ENCODE data around the gene PKDREJ. TPM values are rescaled to one million over a fixed set of nuclear protein-coding genes. Genes with fewer than 3 reads are reported as not detected.
"Not testable (repeated sequence)": the region's sequence is repeated elsewhere in the genome, so short reads cannot be mapped to it uniquely, and the experiment has no call there.

Gene PKDREJ, protein sequence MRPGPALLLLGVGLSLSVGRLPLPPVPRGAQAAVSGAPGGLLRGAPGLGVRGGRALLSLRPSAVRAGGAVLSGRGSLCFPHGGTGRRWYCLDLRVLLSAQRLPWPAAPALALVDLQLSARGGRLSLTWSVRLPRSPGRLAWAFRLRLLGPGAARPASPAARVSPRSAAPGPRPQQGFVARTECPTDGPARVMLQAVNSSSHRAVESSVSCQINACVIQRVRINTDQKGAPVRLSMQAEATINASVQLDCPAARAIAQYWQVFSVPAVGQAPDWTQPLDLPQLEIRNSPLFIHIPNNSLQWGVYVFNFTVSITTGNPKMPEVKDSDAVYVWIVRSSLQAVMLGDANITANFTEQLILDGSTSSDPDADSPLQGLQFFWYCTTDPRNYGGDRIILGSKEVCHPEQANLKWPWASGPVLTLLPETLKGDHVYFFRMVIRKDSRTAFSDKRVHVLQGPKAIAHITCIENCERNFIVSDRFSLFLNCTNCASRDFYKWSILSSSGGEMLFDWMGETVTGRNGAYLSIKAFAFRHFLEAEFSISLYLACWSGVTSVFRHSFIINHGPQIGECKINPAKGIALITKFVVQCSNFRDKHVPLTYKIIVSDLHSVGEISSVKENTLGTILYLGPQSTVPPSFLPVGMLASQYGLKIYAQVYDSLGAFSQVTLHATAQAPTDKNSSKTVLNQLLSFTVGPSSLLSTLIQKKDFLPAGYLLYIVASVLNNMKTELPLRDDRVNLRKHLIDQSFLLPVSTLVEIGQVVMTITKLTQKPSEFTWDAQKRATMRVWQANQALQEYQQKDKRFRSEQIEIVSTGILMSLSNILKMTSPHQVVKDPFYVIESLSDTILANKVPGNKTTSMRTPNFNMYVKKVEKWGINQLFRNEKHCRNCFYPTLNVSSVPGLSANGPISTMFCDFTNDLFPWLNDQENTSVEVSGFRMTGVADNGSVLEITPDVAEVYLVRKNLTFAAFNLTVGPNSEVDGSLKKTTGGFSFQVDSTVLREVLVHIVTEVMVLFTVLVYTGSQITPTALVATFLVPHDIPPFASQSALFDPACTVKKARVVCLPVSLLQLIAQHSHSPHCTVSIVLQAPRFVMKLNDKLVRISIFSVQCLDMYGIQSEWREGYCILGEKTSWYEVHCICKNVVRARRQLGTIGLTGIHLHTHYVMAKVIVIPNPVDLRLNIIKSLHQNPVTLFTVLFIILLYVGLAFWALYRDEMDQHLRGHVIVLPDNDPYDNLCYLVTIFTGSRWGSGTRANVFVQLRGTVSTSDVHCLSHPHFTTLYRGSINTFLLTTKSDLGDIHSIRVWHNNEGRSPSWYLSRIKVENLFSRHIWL (N-terminal part only)
- not detected for total RNA-seq

DNA sequence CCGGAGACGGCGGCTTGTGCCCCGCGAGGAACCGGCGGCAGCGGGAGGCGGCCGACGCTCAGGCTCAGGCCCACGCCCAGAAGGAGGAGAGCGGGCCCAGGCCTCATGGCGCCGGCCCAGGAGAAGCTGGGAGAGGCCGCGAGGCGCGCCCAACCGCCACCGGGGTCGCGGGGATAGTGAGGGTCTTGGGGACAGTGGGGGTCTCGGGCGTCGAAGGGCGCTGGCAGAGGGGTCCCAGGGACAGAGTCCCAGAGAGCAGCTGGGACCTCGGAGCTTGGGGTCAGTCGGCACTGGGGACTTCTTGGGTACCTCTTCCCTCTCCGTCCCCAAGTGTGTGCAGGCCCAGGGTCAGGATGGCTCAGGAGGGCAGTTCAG lies at the start of gene PKDREJ:
Gene PKDREJ, minus strand, starts transcription at position 128 of the 375 bp plus-strand sequence. Its CDS starts 21 bp downstream, at position 107.
- Mint-ChIP-seq H3K4me3 (peak within 1 kb of the TSS; percentile 60), H3K9me3 (peaks cover 7% of the 10 kb centered on the region), H3K4me1 (peaks cover 6% of the 10 kb centered on the region), H3K36me3 (peaks cover 4% of the 10 kb centered on the region), H3K27me3 (peaks cover 79% of the 10 kb centered on the region), H3K27ac (no peak within 1 kb of the TSS)
- no peak for DNase-seq

DNA sequence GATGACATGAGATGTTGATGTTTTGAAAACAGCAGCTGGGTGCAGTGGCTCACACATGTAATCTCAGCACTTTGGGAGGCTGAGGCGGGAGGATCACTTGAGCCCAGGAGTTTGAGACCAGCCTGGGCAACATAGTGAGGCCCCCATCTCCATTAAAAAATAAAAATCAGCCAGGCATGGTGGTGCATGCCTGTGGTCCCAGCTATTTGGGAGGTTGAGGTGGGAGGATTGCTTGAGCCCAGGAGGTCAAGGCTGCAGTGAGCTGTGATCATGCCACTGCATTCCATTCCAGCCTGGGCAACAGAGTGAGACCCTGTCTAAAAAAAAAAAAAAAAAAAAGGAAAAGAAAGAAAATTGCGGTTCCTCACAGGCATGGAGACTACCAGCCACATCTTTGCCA lies 49.7 kb upstream of the PKDREJ start:
- peaks cover 24% of the 10 kb centered on the region for H3K36me3 Mint-ChIP-seq
- not testable (repeated sequence) for H3K4me1 Mint-ChIP-seq, DNase-seq, H3K27me3 Mint-ChIP-seq, H3K27ac Mint-ChIP-seq, H3K9me3 Mint-ChIP-seq, H3K4me3 Mint-ChIP-seq

DNA sequence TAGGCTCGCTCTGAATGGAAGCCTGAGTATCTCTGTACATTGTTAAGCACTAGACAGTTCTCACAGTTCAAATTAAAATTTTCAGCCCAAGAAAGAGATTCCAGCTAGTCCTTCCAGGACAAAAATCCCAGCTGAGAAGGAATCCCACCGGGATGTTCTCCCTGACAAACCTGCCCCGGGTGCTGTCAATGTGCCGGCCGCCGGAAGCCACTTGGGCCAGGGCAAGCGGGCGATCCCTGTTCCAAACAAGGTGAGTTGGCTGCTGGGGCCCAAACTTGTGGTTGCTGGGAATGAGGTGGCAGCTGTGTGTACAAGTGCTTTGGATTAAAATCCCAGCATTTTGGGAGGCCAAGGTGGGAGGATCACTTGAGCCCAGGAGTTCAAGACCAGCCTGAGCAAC lies 48.9 kb upstream of the PKDREJ start:
- no peaks in the 10 kb centered on the region for H3K4me1 Mint-ChIP-seq
- no peaks in the 10 kb centered on the region for H3K9me3 Mint-ChIP-seq
- H3K4me3 Mint-ChIP-seq: no peak overlapping the region
- no peak overlapping the region for H3K27ac Mint-ChIP-seq
- no peaks in the 10 kb centered on the region for H3K27me3 Mint-ChIP-seq
- no peak for DNase-seq
- peaks cover 18% of the 10 kb centered on the region for H3K36me3 Mint-ChIP-seq

DNA sequence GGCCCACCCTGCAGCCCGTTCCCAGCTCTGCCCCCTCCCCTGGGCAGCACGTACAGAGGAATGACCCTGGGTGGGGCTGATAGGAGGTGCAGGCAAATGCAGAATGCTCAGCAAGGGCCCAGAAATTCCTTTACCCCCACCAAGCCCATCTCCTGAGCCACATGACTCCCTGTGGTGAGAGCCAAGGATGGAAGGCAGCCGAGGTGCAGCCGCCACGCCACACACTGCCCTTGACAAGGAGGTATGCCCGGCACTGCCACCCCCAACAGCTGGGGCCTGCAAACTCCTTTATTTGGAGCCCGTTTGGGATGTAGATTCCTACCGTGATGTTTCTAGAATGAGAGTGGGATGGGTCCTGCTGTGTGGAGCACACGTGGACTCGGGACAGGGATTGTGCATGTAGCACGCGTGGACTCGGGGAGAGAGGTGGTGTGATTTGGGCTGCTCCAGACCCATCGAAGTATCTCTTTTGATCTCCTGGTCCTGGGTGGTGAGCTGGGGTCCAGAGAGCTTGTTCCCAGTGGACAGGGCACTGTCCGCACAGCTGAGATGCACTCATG lies 46.5 kb upstream of the PKDREJ start:
- no peak overlapping the region for H3K4me3 Mint-ChIP-seq
- no peaks in the 10 kb centered on the region for H3K27me3 Mint-ChIP-seq
- H3K36me3 Mint-ChIP-seq: peaks cover 19% of the 10 kb centered on the region
- peaks cover 2% of the 10 kb centered on the region for H3K4me1 Mint-ChIP-seq
- no peak overlapping the region for H3K27ac Mint-ChIP-seq
- no peaks in the 10 kb centered on the region for H3K9me3 Mint-ChIP-seq
- DNase-seq: no peak

DNA sequence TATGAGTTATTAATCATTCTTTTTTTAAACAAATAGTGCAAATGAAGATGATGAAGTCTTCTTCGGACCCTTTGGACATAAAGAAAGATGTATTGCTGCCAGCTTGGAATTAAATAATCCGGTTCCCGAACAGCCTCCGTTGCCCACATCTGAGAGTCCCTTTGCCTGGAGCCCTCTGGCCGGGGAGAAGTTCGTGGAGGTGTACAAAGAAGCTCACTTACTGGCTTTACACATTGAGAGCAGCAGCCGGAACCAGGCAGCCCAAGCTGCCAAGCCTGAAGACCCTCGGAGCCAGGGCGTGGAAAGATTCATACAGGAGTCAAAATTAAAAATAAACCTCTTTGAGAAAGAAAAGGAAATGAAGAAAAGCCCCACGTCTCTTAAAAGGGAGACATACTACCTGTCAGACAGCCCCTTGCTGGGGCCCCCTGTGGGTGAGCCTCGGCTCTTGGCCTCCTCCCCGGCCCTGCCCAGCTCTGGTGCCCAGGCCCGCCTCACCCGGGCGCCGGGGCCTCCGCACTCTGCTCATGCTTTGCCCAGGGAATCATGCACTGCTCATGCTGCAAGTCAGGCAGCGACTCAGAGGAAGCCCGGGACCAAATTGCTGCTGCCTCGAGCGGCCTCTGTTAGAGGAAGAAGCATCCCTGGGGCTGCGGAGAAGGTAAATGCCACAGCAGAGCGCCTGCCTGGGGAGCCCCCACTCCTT lies 45.3 kb upstream of the PKDREJ start:
- Mint-ChIP-seq H3K4me1 (peaks cover 2% of the 10 kb centered on the region), H3K27me3 (no peaks in the 10 kb centered on the region), H3K27ac (no peak overlapping the region), H3K4me3 (no peak overlapping the region), H3K9me3 (no peaks in the 10 kb centered on the region), H3K36me3 (peaks cover 21% of the 10 kb centered on the region)
- DNase-seq: no peak

DNA sequence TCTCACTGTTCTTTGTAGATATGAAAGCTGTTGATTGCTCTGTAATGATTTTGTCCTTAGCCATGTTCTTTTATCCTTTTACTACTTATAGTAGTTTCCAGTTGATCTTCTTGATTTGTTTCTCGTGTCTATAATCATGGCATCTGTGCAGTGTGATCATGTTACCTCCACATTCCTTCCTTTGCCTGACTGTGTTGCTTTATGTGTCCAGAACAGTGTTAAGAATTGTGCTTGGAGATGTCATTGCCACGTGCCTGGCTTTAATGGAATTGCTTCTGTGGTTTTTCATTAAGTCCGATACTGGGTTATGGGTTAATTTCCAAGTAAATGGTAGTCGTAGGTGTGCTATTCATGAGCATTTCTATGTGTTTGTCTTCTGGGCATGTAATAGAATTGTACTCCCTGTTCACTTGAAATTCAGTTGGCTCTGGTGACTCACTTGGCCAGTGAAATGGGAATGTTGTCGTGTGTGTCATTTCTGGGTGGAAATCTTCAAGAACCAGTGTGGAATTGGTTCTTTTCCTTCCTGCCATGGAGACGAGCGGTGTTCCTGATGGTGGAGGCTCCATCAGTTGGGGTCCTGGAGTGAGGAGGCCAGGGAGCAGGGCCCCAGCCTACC lies 40.3 kb upstream of the PKDREJ start:
- no peak overlapping the region for H3K4me3 Mint-ChIP-seq
- H3K27ac Mint-ChIP-seq: no peak overlapping the region
- peaks cover 35% of the 10 kb centered on the region for H3K36me3 Mint-ChIP-seq
- no peak for DNase-seq
- peaks cover 4% of the 10 kb centered on the region for H3K27me3 Mint-ChIP-seq
- peaks cover 2% of the 10 kb centered on the region for H3K4me1 Mint-ChIP-seq
- no peaks in the 10 kb centered on the region for H3K9me3 Mint-ChIP-seq

DNA sequence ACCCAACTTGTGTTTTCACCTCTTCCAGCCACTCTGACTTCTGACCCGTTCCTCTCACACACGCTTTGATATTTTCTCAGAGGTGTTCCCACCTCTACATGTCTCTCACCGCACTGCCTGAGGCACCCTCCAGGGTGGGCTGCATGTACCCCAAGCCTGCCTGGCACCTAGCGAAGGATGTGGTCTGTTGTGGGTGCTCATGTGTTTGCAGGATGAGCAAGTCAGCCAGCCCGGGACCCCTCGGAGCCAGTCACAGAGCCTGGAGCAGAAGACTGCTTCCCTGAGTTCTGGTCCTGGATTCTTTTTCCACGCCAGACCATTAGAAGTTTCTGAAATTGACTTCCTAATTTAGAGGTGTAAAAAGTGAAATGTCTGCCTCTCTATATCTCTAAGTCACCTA lies 37.3 kb upstream of the PKDREJ start:
- no peaks in the 10 kb centered on the region for H3K9me3 Mint-ChIP-seq
- peaks cover 35% of the 10 kb centered on the region for H3K36me3 Mint-ChIP-seq
- H3K4me3 Mint-ChIP-seq: no peak overlapping the region
- H3K27ac Mint-ChIP-seq: no peak overlapping the region
- peaks cover 9% of the 10 kb centered on the region for H3K4me1 Mint-ChIP-seq
- no peak for DNase-seq
- H3K27me3 Mint-ChIP-seq: peaks cover 8% of the 10 kb centered on the region

DNA sequence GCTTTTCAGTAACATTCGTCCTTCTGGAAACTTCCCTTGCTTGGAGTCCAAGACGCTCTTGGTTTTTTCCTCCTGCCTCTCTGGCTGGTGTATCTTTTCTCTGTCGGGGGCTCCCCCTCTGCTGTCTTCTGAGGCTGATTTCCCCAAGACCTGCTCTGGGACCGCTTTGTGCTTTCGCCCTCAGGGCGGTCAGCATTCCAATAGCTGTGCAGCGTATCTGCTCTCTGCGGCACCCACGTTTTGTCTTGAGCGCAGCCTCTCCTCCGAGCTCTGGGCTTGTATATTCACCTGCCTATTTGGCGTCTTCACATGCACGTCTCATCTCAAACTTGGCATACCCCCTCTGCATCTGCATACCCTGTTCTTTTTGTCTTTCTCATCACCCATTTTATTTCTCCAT lies 36.0 kb upstream of the PKDREJ start:
- peaks cover 8% of the 10 kb centered on the region for H3K27me3 Mint-ChIP-seq
- H3K36me3 Mint-ChIP-seq: peaks cover 36% of the 10 kb centered on the region
- DNase-seq: no peak
- peak overlapping the region; percentile 50 for H3K4me3 Mint-ChIP-seq
- H3K4me1 Mint-ChIP-seq: peaks cover 11% of the 10 kb centered on the region
- H3K9me3 Mint-ChIP-seq: no peaks in the 10 kb centered on the region
- no peak overlapping the region for H3K27ac Mint-ChIP-seq

DNA sequence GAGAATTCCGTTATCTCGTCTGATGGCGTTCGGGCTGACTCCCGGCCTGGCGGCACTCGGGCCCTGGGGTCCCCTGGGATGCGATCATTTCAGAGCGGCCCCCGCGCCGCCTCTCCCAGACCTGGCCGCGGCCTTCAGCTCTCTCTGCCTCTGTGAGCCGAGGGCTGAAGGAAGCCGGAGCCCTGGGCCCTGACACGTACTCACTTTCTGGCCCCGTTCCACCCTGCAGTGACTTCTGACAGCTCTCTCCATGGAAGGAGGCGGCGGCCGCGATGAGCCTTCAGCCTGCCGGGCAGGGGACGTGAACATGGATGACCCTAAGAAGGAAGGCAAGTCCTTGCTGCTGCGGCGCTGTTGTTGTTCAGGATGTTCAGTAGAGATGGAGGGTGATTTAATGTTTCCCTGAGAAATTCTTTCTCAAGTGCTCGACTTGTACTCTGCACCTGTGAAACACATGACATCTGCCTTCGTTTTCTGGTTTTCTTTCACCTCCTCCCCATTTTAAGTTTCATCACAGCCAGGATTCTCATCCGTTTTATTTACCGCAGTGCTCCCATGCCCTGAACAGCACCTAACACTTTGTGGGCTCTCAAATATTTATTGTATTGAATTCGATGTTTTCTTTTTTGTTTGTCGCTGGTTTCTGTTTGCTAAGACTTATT lies 34.1 kb upstream of the PKDREJ start:
- no peak overlapping the region for H3K27ac Mint-ChIP-seq
- peaks cover 15% of the 10 kb centered on the region for H3K4me1 Mint-ChIP-seq
- DNase-seq: peak; percentile 36
- H3K36me3 Mint-ChIP-seq: peaks cover 39% of the 10 kb centered on the region
- peaks cover 8% of the 10 kb centered on the region for H3K27me3 Mint-ChIP-seq
- H3K4me3 Mint-ChIP-seq: peak overlapping the region; percentile 90
- H3K9me3 Mint-ChIP-seq: no peaks in the 10 kb centered on the region

DNA sequence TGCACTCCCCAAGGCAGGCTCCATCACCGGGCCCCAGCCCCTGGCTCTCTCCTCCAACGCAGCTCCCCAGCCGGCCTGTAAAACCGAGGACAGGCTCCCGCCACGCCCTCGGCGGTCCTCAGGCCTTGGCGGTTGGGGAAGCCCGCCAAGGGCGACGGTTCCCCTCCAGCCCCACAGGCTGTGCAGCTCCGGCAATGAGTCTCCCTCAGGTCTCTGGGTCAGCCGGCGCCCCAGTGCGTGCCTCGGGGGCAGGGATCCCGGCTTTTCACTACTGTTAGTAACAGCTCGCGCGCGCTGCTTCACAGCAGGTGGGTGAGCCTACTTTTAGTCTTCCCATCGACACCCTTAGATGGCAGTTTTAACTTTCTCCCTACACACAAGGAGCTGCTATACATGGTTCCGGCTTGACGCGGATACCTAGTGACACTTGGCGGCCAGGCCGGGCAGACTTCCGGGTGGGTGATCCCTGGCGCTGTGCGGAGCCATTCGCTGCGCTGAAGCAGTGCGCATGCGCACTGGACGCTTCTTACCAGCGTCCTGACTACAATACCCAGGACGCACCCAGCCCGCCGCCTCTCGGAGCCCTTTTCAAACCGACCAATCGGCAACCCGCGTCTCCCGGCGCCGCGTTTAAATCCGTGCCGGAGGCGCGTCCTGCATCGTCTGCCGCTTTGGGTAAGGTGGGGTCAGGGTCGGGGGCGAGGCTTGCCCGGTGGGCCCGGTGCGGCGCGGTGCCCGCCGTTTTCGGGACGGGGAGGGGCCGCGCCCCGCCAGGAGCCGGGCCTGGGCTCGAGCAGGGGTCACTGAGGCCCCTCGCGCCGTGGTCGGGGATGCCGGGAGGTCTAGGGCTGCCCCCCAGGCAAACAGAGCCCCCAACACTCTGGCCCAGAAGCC lies 33.4 kb upstream of the PKDREJ start, which contains the start of gene GTSE1:
Gene GTSE1, plus strand, starts transcription at position 614 of the 894 bp plus-strand sequence. CDS start 531 bp downstream, outside the sequence.
- peak within 1 kb of the TSS; percentile 91 for H3K27ac Mint-ChIP-seq
- H3K4me3 Mint-ChIP-seq: peak within 1 kb of the TSS; percentile 90
- DNase-seq: peak; percentile 97
- peaks cover 8% of the 10 kb centered on the region for H3K27me3 Mint-ChIP-seq
- peaks cover 15% of the 10 kb centered on the region for H3K4me1 Mint-ChIP-seq
- peaks cover 42% of the 10 kb centered on the region for H3K36me3 Mint-ChIP-seq
- H3K9me3 Mint-ChIP-seq: no peaks in the 10 kb centered on the region

DNA sequence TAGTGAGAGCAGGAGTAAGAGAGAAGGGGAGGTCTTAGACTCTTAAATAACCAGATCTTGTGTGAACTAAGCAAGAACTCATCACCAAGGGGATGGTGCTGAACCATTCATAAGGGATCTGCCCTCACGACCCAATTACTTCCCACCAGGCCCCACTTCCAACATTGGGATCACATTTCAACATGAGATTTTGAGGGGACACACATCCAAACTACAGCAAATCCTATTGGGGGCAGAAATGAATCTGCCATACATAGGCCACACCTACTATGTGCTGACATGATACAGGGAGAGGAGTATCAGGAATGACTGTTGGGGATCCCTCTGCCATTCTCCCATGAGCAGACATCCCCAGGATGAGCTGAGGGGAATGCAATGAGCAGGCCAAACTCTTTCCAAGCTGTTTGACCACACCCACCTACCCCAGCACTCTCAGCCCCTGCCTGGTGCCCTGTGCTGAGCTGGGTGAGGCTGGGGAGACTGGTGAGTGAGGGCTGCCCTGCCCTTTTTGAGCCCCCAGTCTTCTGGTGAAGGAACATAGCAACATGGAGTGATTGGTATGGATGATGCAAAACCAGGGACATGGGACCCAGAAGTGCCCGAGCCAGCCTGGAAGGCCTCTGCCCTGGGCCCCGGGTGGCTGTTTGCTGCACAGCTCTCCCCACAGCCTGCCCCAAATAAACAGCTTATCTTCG lies 32.3 kb upstream of the PKDREJ start:
- H3K4me3 Mint-ChIP-seq: peak overlapping the region; percentile 90
- DNase-seq: no peak
- H3K27me3 Mint-ChIP-seq: peaks cover 8% of the 10 kb centered on the region
- peaks cover 36% of the 10 kb centered on the region for H3K36me3 Mint-ChIP-seq
- H3K4me1 Mint-ChIP-seq: peaks cover 15% of the 10 kb centered on the region
- peak overlapping the region; percentile 61 for H3K27ac Mint-ChIP-seq
- no peaks in the 10 kb centered on the region for H3K9me3 Mint-ChIP-seq

DNA sequence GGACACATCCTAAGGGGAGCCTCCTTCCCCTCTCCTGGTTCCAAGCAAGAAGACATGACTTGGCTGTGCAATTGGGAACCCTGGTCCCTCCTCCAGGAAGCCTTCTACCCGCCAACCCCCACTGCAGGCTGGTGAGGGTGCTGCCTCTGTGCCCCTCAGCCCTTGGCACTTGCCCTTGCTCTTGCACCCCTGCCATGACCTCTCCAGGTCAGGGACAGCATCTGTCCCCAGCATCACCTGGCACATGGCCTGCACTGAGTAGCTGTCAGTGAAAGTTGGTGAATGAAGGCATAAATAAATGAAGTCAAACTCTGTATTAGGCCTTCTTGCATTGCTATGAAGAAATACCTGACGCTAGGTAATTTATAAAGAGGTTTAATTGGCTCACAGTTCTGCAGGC lies 31.6 kb upstream of the PKDREJ start:
- Mint-ChIP-seq H3K4me1 (peaks cover 15% of the 10 kb centered on the region), H3K27ac (no peak overlapping the region)

More for the DNA sequence above, 31.6 kb upstream of the PKDREJ start:
- Mint-ChIP-seq H3K4me3 (peak overlapping the region; percentile 90), H3K36me3 (peaks cover 38% of the 10 kb centered on the region), H3K9me3 (no peaks in the 10 kb centered on the region), H3K27me3 (peaks cover 8% of the 10 kb centered on the region)
- DNase-seq: no peak
